BJ (cell line): ENCODE data around the gene BUB1. TPM values are rescaled to one million over a fixed set of nuclear protein-coding genes. Genes with fewer than 3 reads are reported as not detected.

Experiments used
- CTCF ChIA-PET: fragments of 350-600 bp; formaldehyde crosslinking; extraction: SDS; loops from one replicate; lab custom pipeline; 2021; ENCODE audit warnings: antibody characterized with exemption, inconsistent platforms; lab: Yijun Ruan, JAX
- POLR2A ChIA-PET: fragments of 300-600 bp; sonication (Branson Sonifier 250); formaldehyde crosslinking; extraction: SDS; loops from one replicate; lab custom pipeline; 2021; ENCODE audit warnings: antibody characterized with exemption; lab: Charles Lee
- DNase-seq: peaks from one replicate; pipeline ENCODE4 v3.0.0-alpha.2; 2011; ENCODE audit warnings: low read depth
- H3K27me3 ChIP-seq: 2 replicates; pipeline ENCODE4 v1.6.0; 2011; ENCODE audit warnings: low read length; ENCODE audit not compliant: control insufficient read depth, insufficient read depth
- H3K36me3 ChIP-seq: 2 replicates; pipeline ENCODE4 v1.5.1; 2011; ENCODE audit warnings: low read length; ENCODE audit not compliant: control insufficient read depth, insufficient read depth
- H3K4me3 ChIP-seq: 2 replicates; pipeline ENCODE4 v1.5.1; 2011; ENCODE audit warnings: low read depth, mild to moderate bottlenecking, control low read depth, low read length
- polyA plus RNA-seq: library from polyadenylated mRNA; depleted of rRNA; stranded (reverse); fragments of >200 nt; gene quantifications from 2 replicates; pipeline ENCODE4 v1.2.3, GENCODE V29; 2011
- TF ChIP-seq, protein P1 (sequence below): IDR thresholded peaks from 2 replicates; pipeline ENCODE4 v1.5.1; 2011; ENCODE audit warnings: low read depth, mild to moderate bottlenecking, control low read depth, inconsistent platforms, low read length, moderate library complexity; ENCODE audit not compliant: insufficient read depth

Gene BUB1
- polyA plus RNA-seq, 1 experiment = 22.2 TPM

DNA sequence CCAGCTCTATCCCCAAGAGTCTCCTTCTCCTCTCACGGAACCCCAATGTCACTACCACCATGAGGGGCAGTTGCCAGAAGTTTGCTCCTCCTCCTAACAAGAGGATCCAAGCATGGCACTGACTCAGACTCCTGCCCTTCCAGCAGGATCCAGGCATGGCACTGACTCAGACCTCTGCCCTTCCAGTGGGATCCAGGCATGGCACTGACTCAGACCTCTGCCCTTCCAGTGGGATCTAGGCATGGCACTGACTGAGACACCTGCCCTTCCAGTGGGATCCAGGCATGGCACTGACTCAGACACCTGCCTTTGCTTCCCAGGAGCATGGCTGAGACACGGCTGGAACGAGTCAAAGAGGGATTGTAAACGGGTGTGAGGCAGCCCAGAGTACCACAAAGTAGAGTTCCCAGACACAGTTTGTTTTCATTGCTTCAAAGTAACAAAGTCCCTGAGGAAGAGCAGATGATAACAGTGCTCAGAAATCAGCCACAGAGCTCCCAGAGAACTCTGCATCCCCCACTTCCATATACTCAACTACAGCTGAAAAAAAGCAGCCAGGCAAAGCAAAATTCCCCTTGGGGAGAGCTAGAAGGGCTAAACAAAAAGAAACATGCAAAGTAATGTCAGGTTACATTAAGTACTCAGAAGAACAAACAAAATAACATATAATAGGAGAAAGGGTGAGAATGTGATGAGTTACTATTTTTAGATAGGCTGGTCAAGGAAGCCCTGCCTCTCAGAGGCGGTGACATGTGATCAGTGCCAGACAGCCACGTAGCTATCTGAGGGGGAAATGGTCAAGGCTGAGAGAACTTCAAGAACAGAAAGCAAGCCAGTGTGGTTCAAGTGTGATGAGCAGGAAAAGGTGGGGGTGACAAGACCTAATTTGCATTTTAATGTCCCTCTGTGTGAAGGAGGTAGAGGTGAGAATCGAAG, 3.0 kb downstream of the BUB1 start:
- TF ChIP-seq, protein P1, sequence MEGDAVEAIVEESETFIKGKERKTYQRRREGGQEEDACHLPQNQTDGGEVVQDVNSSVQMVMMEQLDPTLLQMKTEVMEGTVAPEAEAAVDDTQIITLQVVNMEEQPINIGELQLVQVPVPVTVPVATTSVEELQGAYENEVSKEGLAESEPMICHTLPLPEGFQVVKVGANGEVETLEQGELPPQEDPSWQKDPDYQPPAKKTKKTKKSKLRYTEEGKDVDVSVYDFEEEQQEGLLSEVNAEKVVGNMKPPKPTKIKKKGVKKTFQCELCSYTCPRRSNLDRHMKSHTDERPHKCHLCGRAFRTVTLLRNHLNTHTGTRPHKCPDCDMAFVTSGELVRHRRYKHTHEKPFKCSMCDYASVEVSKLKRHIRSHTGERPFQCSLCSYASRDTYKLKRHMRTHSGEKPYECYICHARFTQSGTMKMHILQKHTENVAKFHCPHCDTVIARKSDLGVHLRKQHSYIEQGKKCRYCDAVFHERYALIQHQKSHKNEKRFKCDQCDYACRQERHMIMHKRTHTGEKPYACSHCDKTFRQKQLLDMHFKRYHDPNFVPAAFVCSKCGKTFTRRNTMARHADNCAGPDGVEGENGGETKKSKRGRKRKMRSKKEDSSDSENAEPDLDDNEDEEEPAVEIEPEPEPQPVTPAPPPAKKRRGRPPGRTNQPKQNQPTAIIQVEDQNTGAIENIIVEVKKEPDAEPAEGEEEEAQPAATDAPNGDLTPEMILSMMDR = no peak
- DNase-seq = no peak
- CTCF ChIA-PET = no interaction called here
- Histone ChIP-seq H3K4me3 (no peak overlapping the region), H3K36me3 (no peaks in the 10 kb centered on the region), H3K27me3 (no peaks in the 10 kb centered on the region)
- POLR2A ChIA-PET = interaction anchor here (0.8 kb wide), 1 partner anchor 11 kb away, joined by 4 read pairs; no protein-coding TSS in a partner anchor

DNA sequence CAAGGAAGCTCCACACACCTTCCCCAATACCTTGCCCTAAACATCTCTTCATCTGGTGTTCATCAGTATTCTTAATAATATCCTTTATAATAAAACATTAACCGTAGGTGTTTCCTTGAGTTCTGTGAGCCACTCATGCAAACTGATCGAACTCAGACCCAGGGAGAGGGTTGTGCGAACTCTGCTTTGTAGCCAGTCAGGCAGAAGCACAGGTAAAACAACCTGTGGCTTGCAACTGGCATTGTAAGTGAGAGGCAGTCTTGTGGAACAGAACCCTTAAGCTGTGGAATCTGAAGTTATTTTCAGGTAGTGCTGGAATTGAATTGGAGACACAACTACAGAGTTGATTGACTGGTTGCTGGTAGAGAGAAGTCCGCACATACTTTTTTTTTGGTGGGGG, 4.7 kb downstream of the BUB1 start:
- TF ChIP-seq, protein P1 = no peak
- Histone ChIP-seq H3K27me3 (no peaks in the 10 kb centered on the region), H3K4me3 (no peak overlapping the region), H3K36me3 (no peaks in the 10 kb centered on the region)
- CTCF ChIA-PET = interaction anchor here (0.9 kb wide), 1 partner anchor 26 kb away, joined by 3 read pairs; no protein-coding TSS in a partner anchor
- POLR2A ChIA-PET = no interaction called here
- DNase-seq = no peak

DNA sequence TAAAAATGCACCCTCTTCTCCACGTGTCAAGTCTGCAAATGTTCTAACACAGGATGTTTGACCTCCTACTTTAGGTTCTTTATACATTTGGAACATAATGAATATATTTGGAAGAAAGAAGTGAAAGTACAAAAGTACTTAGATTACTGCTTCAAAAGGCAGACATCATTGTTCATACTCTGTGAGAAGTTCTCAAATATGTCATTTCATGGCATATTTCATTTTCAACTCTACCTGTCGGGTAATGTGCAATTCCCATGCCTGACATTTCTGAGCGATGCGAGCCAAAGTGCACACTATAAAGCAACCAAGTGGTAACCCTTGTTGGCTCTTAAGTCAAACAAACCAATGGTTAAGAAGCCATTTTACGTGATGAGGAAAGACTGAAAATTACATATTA, 7.0 kb downstream of the BUB1 start:
- Histone ChIP-seq H3K27me3 (no peaks in the 10 kb centered on the region), H3K4me3 (no peak overlapping the region), H3K36me3 (no peaks in the 10 kb centered on the region)
- CTCF ChIA-PET = no interaction called here
- POLR2A ChIA-PET = no interaction called here
- no peak for DNase-seq
- TF ChIP-seq, protein P1 = no peak

DNA sequence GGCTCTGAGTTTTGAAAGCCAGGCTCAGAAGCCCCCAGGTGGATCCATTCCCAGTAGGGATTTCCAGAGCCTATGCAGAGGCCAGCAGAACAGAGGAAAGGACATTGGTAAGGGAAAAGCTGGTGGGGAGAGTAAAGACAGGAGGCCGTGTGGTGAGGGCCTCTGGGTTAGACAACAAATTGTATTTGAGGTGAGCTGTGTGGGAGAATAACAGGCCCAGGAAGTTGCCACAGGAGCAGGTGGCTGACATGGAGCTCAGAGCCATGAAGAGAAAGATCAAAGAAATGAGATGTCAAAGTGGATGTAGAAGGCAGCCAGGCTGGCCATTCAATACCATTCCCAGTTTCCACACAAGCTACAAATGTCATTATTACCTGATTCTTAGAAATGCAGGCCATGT, 8.8 kb downstream of the BUB1 start:
- no peak for DNase-seq
- ChIA-PET CTCF (no interaction called here), POLR2A (no interaction called here)
- Histone ChIP-seq H3K36me3 (no peaks in the 10 kb centered on the region), H3K27me3 (no peaks in the 10 kb centered on the region), H3K4me3 (no peak overlapping the region)
- TF ChIP-seq, protein P1 = no peak

DNA sequence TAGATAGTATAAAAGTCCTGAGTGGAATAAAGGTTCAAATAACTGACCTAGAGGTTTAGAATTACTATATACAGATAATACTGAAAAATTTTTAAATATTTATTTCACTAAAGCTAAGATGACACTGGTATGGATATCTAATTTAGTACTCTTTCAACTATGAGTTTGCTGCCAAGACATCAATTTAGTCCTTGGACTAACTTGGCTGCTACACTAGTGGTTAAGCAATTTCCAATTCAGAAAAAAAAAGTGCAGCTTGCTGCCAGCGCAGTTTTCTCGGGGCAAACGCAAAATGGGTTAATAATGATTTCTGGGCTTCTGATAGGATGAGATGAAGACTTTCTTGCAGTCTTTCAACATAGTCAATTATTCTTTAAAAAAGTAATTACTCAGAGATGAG, 10.8 kb downstream of the BUB1 start:
- no peaks in the 10 kb centered on the region for H3K27me3 ChIP-seq
- TF ChIP-seq, protein P1 = no peak
- no peak overlapping the region for H3K4me3 ChIP-seq
- DNase-seq = no peak
- ChIA-PET POLR2A (no interaction called here), CTCF (interaction anchor here (0.6 kb wide), 1 partner anchor 9 kb away, joined by 3 read pairs; no protein-coding TSS in a partner anchor)
- no peaks in the 10 kb centered on the region for H3K36me3 ChIP-seq
